ENCODE results near the gene SSNA1. TPM values are rescaled to one million over a fixed set of nuclear protein-coding genes. Genes with fewer than 3 reads are reported as not detected.

The SSNA1 gene
- total RNA-seq, 4 donors from 2014 or later, result 26.7 to 69.3 (median 55.8) TPM

- no peak for TF ChIP-seq CTCF (IDR thresholded peaks at IDR 0.05; ENCODE audit: low read depth)
Measured at GRCh38 chr9:137141976-137142936, 46.2 kb upstream of the SSNA1 start.

- TF ChIP-seq CTCF (IDR thresholded peaks at IDR 0.05; ENCODE audit: low read depth), result no peak
Measured at GRCh38 chr9:137143459-137143858, 45.0 kb upstream of the SSNA1 start.

GRCh38 chr9:137145731-137146526, 42.5 kb upstream of the SSNA1 start:
- TF ChIP-seq CTCF (IDR thresholded peaks at IDR 0.05; ENCODE audit: low read depth), result no peak

GRCh38 chr9:137146527-137146918, 42.0 kb upstream of the SSNA1 start:
- TF ChIP-seq CTCF (IDR thresholded peaks at IDR 0.05; ENCODE audit: low read depth), result no peak

GRCh38 chr9:137147091-137147792, 41.2 kb upstream of the SSNA1 start:
- TF ChIP-seq CTCF (IDR thresholded peaks at IDR 0.05; ENCODE audit: low read depth), result no peak

GRCh38 chr9:137147793-137148160, 40.7 kb upstream of the SSNA1 start:
- TF ChIP-seq CTCF (IDR thresholded peaks at IDR 0.05; ENCODE audit: low read depth), result no peak
